Measurements from ENCODE around the gene TUBGCP6. TPM values are rescaled to one million over a fixed set of nuclear protein-coding genes. Genes with fewer than 3 reads are reported as not detected.

Gene TUBGCP6
- total RNA-seq, 6 experiments from 2014 or later, result 10.4 to 22.6 (median 14.6) TPM

- no peaks in the 10 kb centered on the region for H3K27me3 ChIP-seq
- peaks cover 0 to 15% (median 0%) of the 10 kb centered on the region in 4 donors for H3K4me1 ChIP-seq
- no peak for DNase-seq
Observed at GRCh38 chr22:50167689-50168489, 76.9 kb downstream of the TUBGCP6 start.

More at GRCh38 chr22:50167689-50168489, 76.9 kb downstream of the TUBGCP6 start:
- no peaks in the 10 kb centered on the region for H3K9me3 ChIP-seq
- no peak overlapping the region for H3K27ac ChIP-seq
- intact Hi-C loops (cut with DNase I), result no loop called here
- no peak overlapping the region for H3K4me3 ChIP-seq
- WGBS (ENCODE audit: insufficient coverage, low coverage, low lambda C conversion rate, missing lambda C conversion rate), result 37% methylated on average over 7 of the region's 11 CpGs
- no peak for ATAC-seq
- no peak for TF ChIP-seq CTCF (IDR thresholded peaks at IDR 0.05)
- no peak for TF ChIP-seq POLR2A (IDR thresholded peaks at IDR 0.05)
- no peaks in the 10 kb centered on the region for H3K36me3 ChIP-seq

Other genes with a start within 250 kb of the TUBGCP6 start
- not detected for gene IL17REL, start 232.3 kb downstream of the TUBGCP6 start, total RNA-seq
- gene TTLL8, start 186.7 kb downstream of the TUBGCP6 start, total RNA-seq, result not detected
- under 1 TPM in 2 of 6 experiments, not detected in 4; 0.60 to 0.68 TPM for gene MLC1, start 159.6 kb downstream of the TUBGCP6 start, total RNA-seq
- gene MOV10L1, start 155.0 kb downstream of the TUBGCP6 start, total RNA-seq, result under 1 TPM in 4 of 6 experiments, not detected in 2; 0.21 to 0.31 (median 0.24) TPM
- 10 to 100 TPM in 1 of 6 experiments, 1 to 10 TPM in 5; 3.9 to 12.3 (median 7.2) TPM for gene PANX2, start 74.3 kb downstream of the TUBGCP6 start, total RNA-seq
- gene TRABD, start 59.1 kb downstream of the TUBGCP6 start, total RNA-seq, result 10 to 100 TPM; 18.9 to 30.2 (median 22.8) TPM
- gene SELENOO, start 44.0 kb downstream of the TUBGCP6 start, total RNA-seq, result 10 to 100 TPM; 51.1 to 67.8 (median 59.2) TPM
- gene HDAC10, start 6.2 kb upstream of the TUBGCP6 start, total RNA-seq, result 10 to 100 TPM; 19.6 to 30.5 (median 23.0) TPM
- 1 to 10 TPM; 2.1 to 7.6 (median 3.6) TPM for gene MAPK12, start 16.7 kb upstream of the TUBGCP6 start, total RNA-seq
- gene MAPK11, start 25.4 kb upstream of the TUBGCP6 start, total RNA-seq, result 1 to 10 TPM; 1.7 to 6.4 (median 2.5) TPM
- gene PLXNB2, start 62.6 kb upstream of the TUBGCP6 start, total RNA-seq, result 100 to 1,000 TPM; 154 to 181 (median 161) TPM
- gene DENND6B, start 82.0 kb upstream of the TUBGCP6 start, total RNA-seq, result 1 to 10 TPM in 5 of 6 experiments, under 1 TPM in 1; 0.98 to 4.1 (median 1.9) TPM
- gene PPP6R2, start 98.3 kb upstream of the TUBGCP6 start, total RNA-seq, result 10 to 100 TPM; 38.3 to 80.3 (median 54.4) TPM
- 10 to 100 TPM; 18.3 to 28.9 (median 22.8) TPM for gene SBF1, start 230.0 kb upstream of the TUBGCP6 start, total RNA-seq
- gene ADM2, start 236.5 kb upstream of the TUBGCP6 start, total RNA-seq, result 10 to 100 TPM in 1 of 6 experiments, 1 to 10 TPM in 5; 1.0 to 19.2 (median 2.2) TPM
- gene MIOX, start 241.8 kb upstream of the TUBGCP6 start, total RNA-seq, result not detected